Smooth muscle cell (in vitro differentiated cells): ENCODE data around the gene LRP4. TPM values are rescaled to one million over a fixed set of nuclear protein-coding genes. Genes with fewer than 3 reads are reported as not detected.
A peak's percentile ranks its signal among the peaks of the same experiment; 100 is the strongest.

Experiments used
- DNase-seq: peaks from one replicate; lab custom pipeline; 2025; ENCODE audit not compliant: unreplicated experiment; lab: John Stamatoyannopoulos, UW
- H2AFZ ChIP-seq: fragments of 200-600 bp; sonication (generic); 2 replicates; pipeline ENCODE4 v1.6.0; 2016; ENCODE audit warnings: antibody characterized with exemption, low read depth, mild to moderate bottlenecking
- H3F3A ChIP-seq: fragments of 200-600 bp; sonication (generic); 2 replicates; pipeline ENCODE4 v1.6.0; 2017; ENCODE audit warnings: antibody characterized with exemption, low read depth
- H3K27ac ChIP-seq: fragments of 200-600 bp; sonication (generic); 2 replicates; pipeline ENCODE4 v1.5.1; 2016; ENCODE audit warnings: low read depth, mild to moderate bottlenecking
- H3K27me3 ChIP-seq: fragments of 200-600 bp; sonication (generic); 2 replicates; pipeline ENCODE4 v1.6.1; 2016; ENCODE audit warnings: low read depth, mild to moderate bottlenecking
- H3K36me3 ChIP-seq: fragments of 200-600 bp; sonication (generic); 2 replicates; pipeline ENCODE4 v1.5.1; 2016; ENCODE audit warnings: low read depth
- H3K4me1 ChIP-seq: fragments of 200-600 bp; sonication (generic); 2 replicates; pipeline ENCODE4 v1.5.1; 2016; ENCODE audit warnings: low read depth
- H3K4me2 ChIP-seq: fragments of 200-600 bp; sonication (generic); 2 replicates; pipeline ENCODE4 v1.6.0; 2016; ENCODE audit warnings: mild to moderate bottlenecking
- H3K4me3 ChIP-seq: fragments of 200-600 bp; sonication (generic); 2 replicates; pipeline ENCODE4 v1.5.1; 2016; ENCODE audit warnings: mild to moderate bottlenecking
- H3K79me2 ChIP-seq: fragments of 200-600 bp; sonication (generic); 2 replicates; pipeline ENCODE4 v1.6.0; 2016; ENCODE audit warnings: low read depth, mild to moderate bottlenecking
- H3K9ac ChIP-seq: fragments of 200-600 bp; sonication (generic); 2 replicates; pipeline ENCODE4 v1.6.0; 2016; ENCODE audit warnings: low read depth
- H3K9me3 ChIP-seq: fragments of 200-600 bp; sonication (generic); replicated peaks from 2 replicates; pipeline ENCODE4 v1.5.1; 2016; ENCODE audit warnings: low read depth
- H4K20me1 ChIP-seq: fragments of 200-600 bp; sonication (generic); 2 replicates; pipeline ENCODE4 v1.6.0; 2016; ENCODE audit warnings: low read depth
- CTCF ChIP-seq: fragments of 200-600 bp; sonication (generic); IDR thresholded peaks from 2 replicates; pipeline ENCODE4 v1.5.1; 2017; ENCODE audit warnings: borderline replicate concordance, mild to moderate bottlenecking, antibody characterized with exemption; ENCODE audit not compliant: insufficient read depth, poor library complexity, severe bottlenecking
- WGBS: methylation state at CpG from one replicate; pipeline ENCODE4 v1.1.7; 2016; ENCODE audit warnings: low lambda C conversion rate; 5-methylcytosine and 5-hydroxymethylcytosine counted together
- polyA plus RNA-seq: library from polyadenylated mRNA; unstranded; fragments of >200 nt; fragmentation: Nextera tagmentation; extraction: Ambion mirVana; gene quantifications from 2 replicates; pipeline ENCODE4 v1.2.1, GENCODE V29; 2016
- total RNA-seq: library from RNA; depleted of rRNA; stranded (reverse); fragments of >200 nt; gene quantifications from 2 replicates; pipeline ENCODE4 v1.2.3, GENCODE V29; 2014

The LRP4 gene
- total and polyA plus RNA-seq, 2 experiments from 2014 or later, result 10.4 to 13.6 TPM

- Histone ChIP-seq H3K9ac (peak overlapping the region; percentile 46), H3K4me3 (peak overlapping the region; percentile 58), H3F3A (peaks cover 13% of the 10 kb centered on the region), H3K27me3 (no peaks in the 10 kb centered on the region), H3K27ac (peak overlapping the region; percentile 32), H3K4me1 (peaks cover 19% of the 10 kb centered on the region), H4K20me1 (peaks cover 91% of the 10 kb centered on the region), H3K79me2 (peaks cover 98% of the 10 kb centered on the region), H3K9me3 (no peaks in the 10 kb centered on the region), H3K4me2 (peak overlapping the region; percentile 84), H2AFZ (peak overlapping the region; percentile 64), H3K36me3 (no peaks in the 10 kb centered on the region)
- DNase-seq, result peak; percentile 30
- TF ChIP-seq CTCF, result no peak
- WGBS, result 4% methylated on average over 24 of the region's 32 CpGs
Measured at GRCh38 chr11:46826310-46827044, 91.9 kb downstream of the LRP4 start.

- H3K27me3 ChIP-seq, result no peaks in the 10 kb centered on the region
- H3K4me3 ChIP-seq, result no peak overlapping the region
- H3K27ac ChIP-seq, result no peak overlapping the region
- H4K20me1 ChIP-seq, result no peaks in the 10 kb centered on the region
- H3F3A ChIP-seq, result no peaks in the 10 kb centered on the region
- H3K4me2 ChIP-seq, result no peak overlapping the region
- no peaks in the 10 kb centered on the region for H3K9me3 ChIP-seq
- no peak for DNase-seq
- H2AFZ ChIP-seq, result no peak overlapping the region
- H3K4me1 ChIP-seq, result no peaks in the 10 kb centered on the region
- H3K9ac ChIP-seq, result no peak overlapping the region
- peaks cover 8% of the 10 kb centered on the region for H3K79me2 ChIP-seq
- 82% methylated on average over 3 of the region's 3 CpGs for WGBS
- peak; percentile 33 for TF ChIP-seq CTCF
- peaks cover 16% of the 10 kb centered on the region for H3K36me3 ChIP-seq
Measured at GRCh38 chr11:46808799-46809431, 109.4 kb downstream of the LRP4 start.

Other genes starting within 250 kb of the LRP4 start
- gene ARHGAP1, start 217.9 kb downstream of the LRP4 start, total RNA-seq, result 31.0 and 40.9 TPM in 2 replicates
- gene ARHGAP1, start 217.9 kb downstream of the LRP4 start, polyA plus RNA-seq, result 92.8 and 98.4 TPM in 2 replicates
- gene ZNF408, start 217.5 kb downstream of the LRP4 start, total RNA-seq, result 6.2 and 13.3 TPM in 2 replicates
- 15.8 and 24.1 TPM in 2 replicates for gene ZNF408, start 217.5 kb downstream of the LRP4 start, polyA plus RNA-seq
- gene F2, start 199.3 kb downstream of the LRP4 start, total RNA-seq, result 0.27 TPM in 1 of 2 replicates, not detected in the other
- 0.21 TPM in 1 of 2 replicates, not detected in the other for gene F2, start 199.3 kb downstream of the LRP4 start, polyA plus RNA-seq
- 57.0 and 63.5 TPM in 2 replicates for gene CKAP5, start 72.3 kb downstream of the LRP4 start, total RNA-seq
- gene CKAP5, start 72.3 kb downstream of the LRP4 start, polyA plus RNA-seq, result 24.5 and 30.7 TPM in 2 replicates
- gene CSTPP1, start 18.2 kb upstream of the LRP4 start, total RNA-seq, result 26.4 and 37.4 TPM in 2 replicates
- gene CSTPP1, start 18.2 kb upstream of the LRP4 start, polyA plus RNA-seq, result 44.8 and 45.9 TPM in 2 replicates